Sigmoid colon (tissue), 7 donors: Measurements from ENCODE around the gene XPA. TPM values are rescaled to one million over a fixed set of nuclear protein-coding genes. Genes with fewer than 3 reads are reported as not detected.
"Not testable (repeated sequence)": the region's sequence is repeated elsewhere in the genome, so short reads cannot be mapped to it uniquely, and the experiment has no call there.

Experiments used
- DNase-seq: peaks from one replicate; pipeline ENCODE4 v3.0.0-alpha.2; 2019
- H3K27ac ChIP-seq, 4 donors: fragments of 200-600 bp; sonication (generic); one replicate each; pipeline ENCODE4 v1.5.1; 2016 to 2019; ENCODE audit warnings: mild to moderate bottlenecking in 1 of 4
- H3K27me3 ChIP-seq, 3 donors: fragments of 200-600 bp; sonication (generic); one replicate each; pipeline ENCODE4 v1.5.1; 2019; ENCODE audit warnings: mild to moderate bottlenecking in 1 of 3
- H3K36me3 ChIP-seq, 4 donors: fragments of 200-600 bp; sonication (generic); one replicate each; pipeline ENCODE4 v1.5.1; 2016 to 2019
- H3K4me1 ChIP-seq, 4 donors: fragments of 200-600 bp; sonication (generic); one replicate each; pipeline ENCODE4 v1.5.1; 2017 to 2019
- H3K4me3 ChIP-seq, 4 donors: fragments of 200-600 bp; sonication (generic); one replicate each; pipeline ENCODE4 v1.5.1; 2017 to 2019; ENCODE audit warnings: mild to moderate bottlenecking in 2 of 4, moderate library complexity in 1 of 4
- H3K9me3 ChIP-seq, 4 donors: fragments of 200-600 bp in 3 of 4; sonication (generic) in 3 of 4; one replicate each; pipeline versions ENCODE4 v1.5.1 to v1.6.1; 2013 to 2019
- EP300 ChIP-seq, 4 donors: sonication (generic); formaldehyde crosslinking; IDR thresholded peaks; one replicate each; pipeline ENCODE4 v1.6.1; 2017; ENCODE audit warnings: antibody characterized with exemption in 4 of 4
- POLR2A ChIP-seq, 2 donors: fragments of 450-650 bp; IDR thresholded peaks; one replicate each; pipeline ENCODE4 v1.6.1; 2016; ENCODE audit warnings: antibody characterized with exemption in 2 of 2, mild to moderate bottlenecking in 2 of 2, moderate library complexity in 2 of 2
- POLR2AphosphoS5 ChIP-seq, 4 donors: sonication (generic); formaldehyde crosslinking; IDR thresholded peaks; one replicate each; pipeline ENCODE4 v1.6.1; 2017; ENCODE audit warnings: antibody characterized with exemption in 4 of 4
- WGBS, 2 donors: extraction: QIAGEN DNeasy Blood & Tissue Kit; methylation state at CpG; one replicate each; pipeline ENCODE4 v1.1.7; 2013; 5-methylcytosine and 5-hydroxymethylcytosine counted together
- intact Hi-C: fragments of 100-400 bp; cut with DNase I; formaldehyde crosslinking; loops from one replicate; pipeline ENCODE4 v1.15.1; 2023
- polyA plus RNA-seq, 3 donors: library from polyadenylated mRNA; stranded (reverse); fragments of 200-250 nt; gene quantifications; one replicate each; pipeline ENCODE4 v1.2.3, GENCODE V29; 2013
- total RNA-seq, 4 donors: library from RNA; depleted of rRNA; stranded (reverse); fragments of >200 nt; gene quantifications; one replicate each; pipeline ENCODE4 v1.1.0, GENCODE V29; 2016
- TF ChIP-seq, protein P1 (sequence below), 4 experiments: fragments of 450-650 bp in 3 of 4; fragments of 200-600 bp in 1 of 4; IDR thresholded peaks; one replicate each; pipeline ENCODE4 v1.5.1; 2016 to 2019; ENCODE audit warnings: antibody characterized with exemption in 4 of 4, mild to moderate bottlenecking in 3 of 4, moderate library complexity in 2 of 4
- donor health status: healthy with polysubstance abuse.
- donor health status: Bipolar disorder and iron deficiency.
- donor health status: healthy.

The XPA gene
- total and polyA plus RNA-seq, 7 donors = 8.8 to 33.2 (median 21.7) TPM

DNA sequence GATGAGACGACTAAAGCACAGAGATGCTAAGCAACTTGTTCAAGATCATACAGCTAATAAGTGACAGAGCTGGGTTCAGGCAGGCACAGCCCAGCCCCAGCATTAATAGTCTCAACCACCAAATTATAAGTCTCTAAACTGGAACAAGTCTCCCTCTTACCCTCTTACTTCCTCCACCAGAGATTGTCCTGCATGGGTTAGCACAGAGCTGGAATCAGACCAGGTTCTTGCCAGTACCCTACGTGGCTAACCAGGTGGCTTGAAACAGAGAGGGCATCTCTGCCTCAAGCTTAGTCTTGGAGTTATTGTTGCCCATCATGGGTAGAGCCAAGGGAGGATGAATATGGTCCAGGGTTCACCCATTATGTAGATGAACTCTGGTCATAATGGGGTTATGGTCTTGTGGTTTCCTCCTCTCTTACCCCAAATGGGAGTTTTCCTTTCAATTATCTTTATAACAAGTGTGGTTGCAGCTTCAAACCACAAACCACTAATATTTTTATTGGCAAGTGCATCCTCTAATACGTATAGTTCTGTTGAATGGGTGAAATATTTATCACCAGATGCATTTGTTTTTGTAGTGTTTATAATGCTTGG, 8.3 kb upstream of the XPA start:
- WGBS, 2 donors = 57 to 61% methylated on average over 3 of the region's 3 CpGs
- H3K4me3 ChIP-seq = no peak overlapping the region
- H3K36me3 ChIP-seq = no peaks in the 10 kb centered on the region
- H3K27me3 ChIP-seq = no peaks in the 10 kb centered on the region
- H3K9me3 ChIP-seq = no peaks in the 10 kb centered on the region
- TF ChIP-seq, protein P1, sequence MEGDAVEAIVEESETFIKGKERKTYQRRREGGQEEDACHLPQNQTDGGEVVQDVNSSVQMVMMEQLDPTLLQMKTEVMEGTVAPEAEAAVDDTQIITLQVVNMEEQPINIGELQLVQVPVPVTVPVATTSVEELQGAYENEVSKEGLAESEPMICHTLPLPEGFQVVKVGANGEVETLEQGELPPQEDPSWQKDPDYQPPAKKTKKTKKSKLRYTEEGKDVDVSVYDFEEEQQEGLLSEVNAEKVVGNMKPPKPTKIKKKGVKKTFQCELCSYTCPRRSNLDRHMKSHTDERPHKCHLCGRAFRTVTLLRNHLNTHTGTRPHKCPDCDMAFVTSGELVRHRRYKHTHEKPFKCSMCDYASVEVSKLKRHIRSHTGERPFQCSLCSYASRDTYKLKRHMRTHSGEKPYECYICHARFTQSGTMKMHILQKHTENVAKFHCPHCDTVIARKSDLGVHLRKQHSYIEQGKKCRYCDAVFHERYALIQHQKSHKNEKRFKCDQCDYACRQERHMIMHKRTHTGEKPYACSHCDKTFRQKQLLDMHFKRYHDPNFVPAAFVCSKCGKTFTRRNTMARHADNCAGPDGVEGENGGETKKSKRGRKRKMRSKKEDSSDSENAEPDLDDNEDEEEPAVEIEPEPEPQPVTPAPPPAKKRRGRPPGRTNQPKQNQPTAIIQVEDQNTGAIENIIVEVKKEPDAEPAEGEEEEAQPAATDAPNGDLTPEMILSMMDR (IDR thresholded peaks at IDR 0.05) = no peak
- no peak for TF ChIP-seq POLR2A (IDR thresholded peaks at IDR 0.05)
- no peak for TF ChIP-seq EP300 (IDR thresholded peaks at IDR 0.05)
- no peak for TF ChIP-seq POLR2AphosphoS5 (IDR thresholded peaks at IDR 0.05)
- DNase-seq = no peak
- intact Hi-C loops = no loop called here
- no peak overlapping the region for H3K27ac ChIP-seq
- peaks cover 0 to 14% (median 9%) of the 10 kb centered on the region in 4 donors for H3K4me1 ChIP-seq

DNA sequence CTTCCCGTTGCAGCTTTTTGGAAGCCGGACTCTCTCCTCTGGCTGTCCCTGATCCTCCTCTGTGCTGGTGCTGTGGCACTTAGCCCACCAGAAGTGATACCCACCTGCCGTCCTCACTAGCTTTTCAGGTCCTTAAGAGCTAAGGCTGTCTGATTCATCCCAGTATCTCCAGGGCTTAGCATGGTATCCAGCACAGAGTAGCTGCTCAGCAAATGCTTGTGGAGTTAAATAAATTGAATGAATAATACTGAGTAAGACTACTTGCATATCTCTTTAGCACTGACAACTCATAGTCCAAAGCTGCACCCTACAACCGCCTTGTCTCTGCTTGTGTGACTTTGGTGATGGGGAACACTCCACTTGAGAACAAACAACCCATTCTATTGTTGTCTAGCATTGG, 7.7 kb upstream of the XPA start:
- DNase-seq = no peak
- Histone ChIP-seq H3K4me1 (peaks cover 0 to 14% (median 9%) of the 10 kb centered on the region in 4 donors), H3K4me3 (no peak overlapping the region), H3K27me3 (no peaks in the 10 kb centered on the region), H3K9me3 (no peaks in the 10 kb centered on the region), H3K27ac (peak overlapping the region in 2 of 4 donors; percentile 74 to 76), H3K36me3 (no peaks in the 10 kb centered on the region)
- intact Hi-C loops = no loop called here
- 89 to 91% methylated on average over 4 of the region's 4 CpGs for WGBS, 2 donors
- TF ChIP-seq, protein P1 (IDR thresholded peaks at IDR 0.05) = no peak
- TF ChIP-seq POLR2AphosphoS5 (IDR thresholded peaks at IDR 0.05) = no peak
- no peak for TF ChIP-seq POLR2A (IDR thresholded peaks at IDR 0.05)
- TF ChIP-seq EP300 (IDR thresholded peaks at IDR 0.05) = no peak

DNA sequence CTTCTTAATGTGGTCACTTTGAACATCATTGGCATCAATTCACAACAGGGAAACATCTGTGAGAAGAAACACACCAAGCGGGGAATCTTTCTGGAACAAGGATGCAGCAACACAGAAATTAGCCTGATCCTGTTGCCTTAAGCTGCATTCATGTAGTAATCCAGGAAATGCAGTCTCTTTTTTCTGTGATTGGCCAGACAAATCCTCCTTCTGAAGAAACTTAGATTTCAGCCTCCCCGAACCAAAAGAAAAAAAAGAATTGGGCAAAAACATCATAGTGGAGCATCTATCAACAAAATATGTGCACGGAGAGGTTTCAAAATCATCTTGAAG, 7.2 kb upstream of the XPA start:
- Histone ChIP-seq H3K4me1 (peaks cover 0 to 14% (median 9%) of the 10 kb centered on the region in 4 donors), H3K9me3 (no peaks in the 10 kb centered on the region), H3K27me3 (no peaks in the 10 kb centered on the region), H3K36me3 (no peaks in the 10 kb centered on the region), H3K4me3 (no peak overlapping the region), H3K27ac (peak overlapping the region; percentile 51 to 76 (median 63))
- DNase-seq = no peak
- intact Hi-C loops = no loop called here
- TF ChIP-seq POLR2AphosphoS5 (IDR thresholded peaks at IDR 0.05) = no peak
- TF ChIP-seq, protein P1 (IDR thresholded peaks at IDR 0.05) = no peak
- no peak for TF ChIP-seq EP300 (IDR thresholded peaks at IDR 0.05)
- no peak for TF ChIP-seq POLR2A (IDR thresholded peaks at IDR 0.05)
- 81 to 88% methylated on average over 3 of the region's 3 CpGs for WGBS, 2 donors

DNA sequence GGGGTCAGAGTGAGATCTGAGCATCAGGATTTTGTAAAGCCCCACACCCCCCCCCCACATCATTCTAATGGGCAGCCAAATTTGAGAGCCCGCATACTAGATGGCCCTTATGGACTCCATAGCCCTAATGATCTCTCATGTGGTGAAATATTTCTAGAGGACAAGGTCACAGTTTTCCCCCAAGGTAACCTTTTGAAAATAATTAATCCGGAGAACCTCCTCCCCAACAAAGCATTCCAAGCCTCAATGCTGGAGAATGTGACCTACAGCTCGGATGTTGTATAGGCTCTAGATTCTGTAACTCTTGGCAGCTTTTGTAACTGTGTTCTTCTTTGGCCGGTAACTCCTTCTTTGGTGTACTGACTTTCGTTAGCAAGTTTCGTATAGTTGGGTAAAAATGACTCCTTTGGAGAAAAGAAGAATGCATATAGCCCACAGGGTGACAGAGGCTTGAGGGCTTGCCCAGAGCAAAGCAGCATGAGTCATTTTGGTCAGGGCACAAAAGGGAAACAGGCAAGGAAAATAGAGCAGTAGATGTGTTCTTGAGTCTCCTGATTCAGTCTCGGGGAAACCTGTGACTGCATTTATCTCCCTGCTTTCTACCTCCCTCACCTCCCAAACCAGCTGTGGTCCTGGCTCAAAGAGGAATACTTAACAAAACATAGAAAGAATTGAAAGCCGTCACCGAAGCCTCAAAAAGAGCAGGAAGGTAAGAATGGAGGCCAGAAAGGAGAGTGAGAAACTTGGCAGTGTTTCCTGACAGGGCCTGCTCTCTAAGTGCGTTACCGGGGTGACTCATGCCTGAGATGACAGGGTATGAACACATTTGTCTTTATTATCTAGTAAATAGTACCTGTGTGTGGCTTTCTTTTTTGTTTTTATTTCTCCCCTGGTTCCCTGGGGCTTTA, 6.6 kb upstream of the XPA start:
- Histone ChIP-seq H3K9me3 (no peaks in the 10 kb centered on the region), H3K27ac (peak overlapping the region; percentile 51 to 76 (median 63)), H3K4me3 (no peak overlapping the region), H3K4me1 (peaks cover 0 to 14% (median 9%) of the 10 kb centered on the region in 4 donors), H3K27me3 (no peaks in the 10 kb centered on the region), H3K36me3 (no peaks in the 10 kb centered on the region)
- TF ChIP-seq POLR2AphosphoS5 (IDR thresholded peaks at IDR 0.05) (no peak), POLR2A (IDR thresholded peaks at IDR 0.05) (no peak), EP300 (IDR thresholded peaks at IDR 0.05) (no peak)
- TF ChIP-seq, protein P1 (IDR thresholded peaks at IDR 0.05) = no peak
- intact Hi-C loops = no loop called here
- WGBS, 2 donors = 74 to 85% methylated on average over 11 of the region's 11 CpGs
- DNase-seq = no peak

DNA sequence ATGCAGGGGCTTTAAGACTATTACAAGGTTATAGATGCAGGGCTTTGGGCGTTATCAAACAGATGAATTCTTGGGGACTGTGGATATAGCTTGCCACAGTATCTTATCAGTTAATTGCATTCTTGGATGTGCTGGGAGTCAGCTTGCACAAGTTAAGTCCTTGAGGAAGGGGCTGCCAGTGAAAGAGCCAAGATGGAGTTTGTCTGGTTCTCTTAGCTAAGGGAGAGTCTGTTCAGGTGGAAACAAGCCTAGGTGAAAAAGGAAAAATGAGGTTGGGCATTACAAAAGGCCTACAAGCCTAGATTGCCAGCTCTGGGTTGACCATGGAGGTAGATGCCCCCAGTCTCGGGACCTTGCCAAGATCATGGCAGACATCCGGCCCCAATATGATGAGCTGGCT, 2.7 kb upstream of the XPA start:
- not testable (repeated sequence) for H3K36me3 ChIP-seq, H3K27ac ChIP-seq, H3K27me3 ChIP-seq, H3K9me3 ChIP-seq, DNase-seq, H3K4me3 ChIP-seq
- 93 to 96% methylated on average over 3 of the region's 3 CpGs for WGBS, 2 donors
- intact Hi-C loops = loop anchor here (5.0 to 10.0 kb wide), 2 partner anchors 565 to 1097 kb away; partner anchors contain the start of gene ANKS6
- H3K4me1 ChIP-seq = peaks cover 0 to 35% (median 28%) of the 10 kb centered on the region in 4 donors

DNA sequence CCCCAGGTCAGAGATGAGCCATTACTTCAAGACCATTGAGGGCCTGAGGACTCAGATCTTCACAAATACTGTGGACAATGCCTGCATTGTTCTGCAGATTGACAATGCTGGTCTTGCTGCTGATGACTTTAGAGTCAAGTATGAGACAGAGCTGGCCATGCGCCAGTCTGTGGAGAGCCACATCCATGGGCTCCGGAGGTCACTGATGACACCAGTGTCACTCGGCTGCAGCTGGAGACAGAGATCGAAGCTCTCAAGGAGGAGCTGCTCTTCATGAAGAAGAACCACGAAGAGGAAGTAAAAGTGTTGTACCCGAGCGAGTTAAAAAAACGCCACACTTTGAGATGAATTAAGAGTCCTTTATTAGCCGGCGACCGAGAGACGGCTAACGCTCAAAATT, 2.1 kb upstream of the XPA start:
- not testable (repeated sequence) for H3K27ac ChIP-seq, H3K27me3 ChIP-seq, H3K4me3 ChIP-seq, H3K36me3 ChIP-seq, H3K9me3 ChIP-seq, DNase-seq
- WGBS, 2 donors = 61 to 85% methylated on average over 13 of the region's 13 CpGs
- H3K4me1 ChIP-seq = peaks cover 0 to 36% (median 32%) of the 10 kb centered on the region in 4 donors
- intact Hi-C loops = loop anchor here (5.0 to 10.0 kb wide), 2 partner anchors 566 to 1098 kb away; partner anchors contain the start of gene ANKS6
